ENCODE measurements around the gene USP8. TPM values are rescaled to one million over a fixed set of nuclear protein-coding genes. Genes with fewer than 3 reads are reported as not detected.
"Not testable (repeated sequence)": the region's sequence is repeated elsewhere in the genome, so short reads cannot be mapped to it uniquely, and the experiment has no call there.

USP8 gene
- total RNA-seq, 1 donor from 2014 or later, result 37.1 TPM

GRCh38 chr15:50440932-50441331 is 16.7 kb downstream of the USP8 start:
- DNase-seq (ENCODE audit: low read depth in 2 of 2), result no peak

GRCh38 chr15:50452927-50453326 is 28.7 kb downstream of the USP8 start:
- DNase-seq (ENCODE audit: low read depth in 2 of 2), result peak in 1 of 2 donors; percentile 44

- no peak for DNase-seq (ENCODE audit: low read depth in 2 of 2)
These were observed 34.3 kb downstream of the USP8 start for GRCh38 chr15:50458348-50459112.

- DNase-seq (ENCODE audit: low read depth in 2 of 2), result peak; percentile 6 to 20
These were observed 39.5 kb downstream of the USP8 start for GRCh38 chr15:50463423-50464358.

- no peak for DNase-seq (ENCODE audit: low read depth in 2 of 2)
These were observed 46.9 kb downstream of the USP8 start for GRCh38 chr15:50471072-50471471.

GRCh38 chr15:50476143-50476542 is 51.9 kb downstream of the USP8 start:
- DNase-seq (ENCODE audit: low read depth in 2 of 2), result no peak

GRCh38 chr15:50484781-50485180 is 60.6 kb downstream of the USP8 start:
- DNase-seq (ENCODE audit: low read depth in 2 of 2), result no peak

GRCh38 chr15:50485389-50485788 is 61.2 kb downstream of the USP8 start:
- no peak for DNase-seq (ENCODE audit: low read depth in 2 of 2)

- no peak for DNase-seq (ENCODE audit: low read depth in 2 of 2)
These were observed 63.1 kb downstream of the USP8 start for GRCh38 chr15:50487287-50487686.

GRCh38 chr15:50493625-50494024 is 69.4 kb downstream of the USP8 start:
- DNase-seq (ENCODE audit: low read depth in 2 of 2), result no peak

GRCh38 chr15:50494547-50494946 is 70.3 kb downstream of the USP8 start:
- not testable (repeated sequence) for DNase-seq (ENCODE audit: low read depth in 2 of 2)

- DNase-seq (ENCODE audit: low read depth in 2 of 2), result no peak
These were observed 72.5 kb downstream of the USP8 start for GRCh38 chr15:50496692-50497091.

GRCh38 chr15:50500352-50500751 is 76.1 kb downstream of the USP8 start:
- DNase-seq (ENCODE audit: low read depth in 2 of 2), result peak in 1 of 2 donors; percentile 40

GRCh38 chr15:50501815-50502214 is 77.6 kb downstream of the USP8 start:
- DNase-seq (ENCODE audit: low read depth in 2 of 2), result no peak

- DNase-seq (ENCODE audit: low read depth in 2 of 2), result no peak
These were observed 78.9 kb downstream of the USP8 start for GRCh38 chr15:50503144-50503543.

GRCh38 chr15:50505656-50506055 is 81.5 kb downstream of the USP8 start:
- DNase-seq (ENCODE audit: low read depth in 2 of 2), result peak in 1 of 2 donors; percentile 38

- DNase-seq (ENCODE audit: low read depth in 2 of 2), result peak in 1 of 2 donors; percentile 80
These were observed 81.9 kb downstream of the USP8 start for GRCh38 chr15:50506121-50506520.

GRCh38 chr15:50513001-50513400 is 88.8 kb downstream of the USP8 start:
- no peak for DNase-seq (ENCODE audit: low read depth in 2 of 2)

- DNase-seq (ENCODE audit: low read depth in 2 of 2), result peak in 1 of 2 donors; percentile 71
These were observed 95.7 kb downstream of the USP8 start for GRCh38 chr15:50519740-50520425.

GRCh38 chr15:50523851-50524251 is 99.6 kb downstream of the USP8 start:
- peak in 1 of 2 donors; percentile 90 for DNase-seq (ENCODE audit: low read depth in 2 of 2)

GRCh38 chr15:50531163-50531562 is 107.0 kb downstream of the USP8 start:
- peak in 1 of 2 donors; percentile 10 for DNase-seq (ENCODE audit: low read depth in 2 of 2)

- DNase-seq (ENCODE audit: low read depth in 2 of 2), result peak; percentile 14 to 76
These were observed 107.6 kb downstream of the USP8 start for GRCh38 chr15:50531766-50532165.
